PC-9 (cell line): Measurements from ENCODE around the gene BTBD16.

Experiments
- CTCF ChIP-seq: fragments of 200-600 bp; sonication (generic); conservative IDR thresholded peaks from 2 replicates; pipeline ENCODE4 v1.6.1; 2017; ENCODE audit warnings: mixed run types, antibody characterized with exemption, mild to moderate bottlenecking, moderate library complexity
- EZH2 ChIP-seq: fragments of 200-600 bp; sonication (generic); IDR thresholded peaks from 2 replicates; pipeline ENCODE4 v1.8.0; 2017; ENCODE audit warnings: antibody characterized with exemption, low read depth

GRCh38 chr10:122245136-122245535, 26.0 kb upstream of the BTBD16 start:
- no peak for TF ChIP-seq CTCF
- no peak for TF ChIP-seq EZH2
